Tibial artery (tissue), 4 donors: ENCODE results near the gene SSB.
A peak's percentile ranks its signal among the peaks of the same experiment; 100 is the strongest.

Source experiments
- DNase-seq, 2 donors: peaks; one replicate each; pipeline ENCODE4 v3.0.0-alpha.2; 2019
- H3K27ac ChIP-seq, 2 donors: fragments of 200-600 bp; sonication (generic) in 1 of 2; 1 replicate in 1 of 2; 2 replicates in 1 of 2; pipeline ENCODE4 v1.5.1; 2018 to 2019; ENCODE audit warnings: mild to moderate bottlenecking in 1 of 2
- H3K27me3 ChIP-seq, 2 donors: fragments of 200-600 bp; sonication (generic) in 1 of 2; one replicate each; pipeline versions ENCODE4 v1.5.1 to v1.6.0; 2016 to 2019
- H3K36me3 ChIP-seq, 3 donors: fragments of 200-600 bp; sonication (generic) in 2 of 3; one replicate each; pipeline ENCODE4 v1.5.1; 2016 to 2019; ENCODE audit warnings: mild to moderate bottlenecking in 2 of 3
- H3K4me1 ChIP-seq, 4 donors: fragments of 200-600 bp; sonication (generic) in 2 of 4; 1 replicate in 3 of 4; 2 replicates in 1 of 4; pipeline ENCODE4 v1.5.1; 2016 to 2019
- H3K4me3 ChIP-seq, 2 donors: fragments of 200-600 bp; sonication (generic) in 1 of 2; 1 replicate in 1 of 2; 2 replicates in 1 of 2; pipeline ENCODE4 v1.5.1; 2018 to 2019; ENCODE audit warnings: mild to moderate bottlenecking in 2 of 2
- H3K9me3 ChIP-seq, 3 donors: fragments of 200-600 bp; sonication (generic) in 1 of 3; one replicate each; pipeline ENCODE4 v1.5.1; 2016 to 2019
- CTCF ChIP-seq, 2 experiments: fragments of 200-600 bp in 1 of 2; fragments of 450-650 bp in 1 of 2; IDR thresholded peaks; one replicate each; pipeline ENCODE4 v1.5.1; 2017 to 2019; ENCODE audit warnings: antibody characterized with exemption in 2 of 2, mild to moderate bottlenecking in 1 of 2, moderate library complexity in 1 of 2
- intact Hi-C: fragments of 100-400 bp; cut with DNase I; formaldehyde crosslinking; loops from one replicate; pipeline ENCODE4 v1.15.0; 2023; ENCODE audit warnings: low total_unique reads

SSB gene

GRCh38 chr2:169824373-169825333, 26.0 kb downstream of the SSB start, which contains the start of gene METTL5:
Gene METTL5, minus strand, starts transcription at chr2:169824905. Its CDS starts 308 bp downstream, at chr2:169824597.
- intact Hi-C loops: loop anchor here (5.0 to 10.0 kb wide), 3 partner anchors 103 to 1700 kb away; partner anchors contain the start of gene CYBRD1

GRCh38 chr2:169827272-169828140, 28.8 kb downstream of the SSB start, which contains the start of gene UBR3:
Gene UBR3, plus strand, starts transcription at chr2:169827454. Its CDS starts 54 bp downstream, at chr2:169827508.
- DNase-seq: peak; percentile 92 to 97
- intact Hi-C loops: loop anchor here (5.0 to 10.0 kb wide), 3 partner anchors 100 to 1697 kb away; partner anchors contain the start of gene CYBRD1
- H3K36me3 ChIP-seq: no peaks in the 10 kb centered on the region
- TF ChIP-seq CTCF (IDR thresholded peaks at IDR 0.05): no peak
- H3K9me3 ChIP-seq: no peaks in the 10 kb centered on the region
- peak within 1 kb of the TSS; percentile 79 to 83 for H3K27ac ChIP-seq
- no peaks in the 10 kb centered on the region for H3K27me3 ChIP-seq
- peak within 1 kb of the TSS; percentile 74 to 75 for H3K4me3 ChIP-seq
- peaks cover 0 to 66% (median 46%) of the 10 kb centered on the region in 4 donors for H3K4me1 ChIP-seq

More at GRCh38 chr2:169824373-169825333, 26.0 kb downstream of the SSB start, which contains the start of gene METTL5:
- peaks cover 0 to 65% (median 42%) of the 10 kb centered on the region in 4 donors for H3K4me1 ChIP-seq
- DNase-seq: peak; percentile 75 to 88
- peak within 1 kb of the TSS; percentile 74 to 81 for H3K27ac ChIP-seq
- H3K4me3 ChIP-seq: peak within 1 kb of the TSS; percentile 72 to 73
- H3K36me3 ChIP-seq: peaks cover 0 to 4% (median 0%) of the 10 kb centered on the region in 3 donors
- no peaks in the 10 kb centered on the region for H3K9me3 ChIP-seq
- peak; percentile 95 to 96 for TF ChIP-seq CTCF (IDR thresholded peaks at IDR 0.05)
- no peaks in the 10 kb centered on the region for H3K27me3 ChIP-seq

GRCh38 chr2:169828141-169828811, 29.6 kb downstream of the SSB start:
- intact Hi-C loops: loop anchor here (5.0 to 10.0 kb wide), 3 partner anchors 99 to 1697 kb away; partner anchors contain the start of gene CYBRD1
- Histone ChIP-seq H3K27me3 (no peaks in the 10 kb centered on the region), H3K27ac (peak overlapping the region; percentile 79 to 83), H3K9me3 (no peaks in the 10 kb centered on the region), H3K36me3 (no peaks in the 10 kb centered on the region), H3K4me3 (peak overlapping the region; percentile 74 to 75), H3K4me1 (peaks cover 0 to 66% (median 42%) of the 10 kb centered on the region in 4 donors)
- TF ChIP-seq CTCF (IDR thresholded peaks at IDR 0.05): no peak
- DNase-seq: peak; percentile 52 to 79

- H3K27me3 ChIP-seq: no peaks in the 10 kb centered on the region
- no peak for TF ChIP-seq CTCF (IDR thresholded peaks at IDR 0.05)
- intact Hi-C loops: no loop called here
- H3K4me1 ChIP-seq: peaks cover 0 to 84% (median 38%) of the 10 kb centered on the region in 4 donors
- H3K4me3 ChIP-seq: no peak overlapping the region
- no peak overlapping the region for H3K27ac ChIP-seq
- DNase-seq: no peak
- H3K36me3 ChIP-seq: no peaks in the 10 kb centered on the region
- no peaks in the 10 kb centered on the region for H3K9me3 ChIP-seq
Measured at GRCh38 chr2:169834401-169834800, 35.7 kb downstream of the SSB start.
